Common myeloid progenitor, CD34-positive (primary cell): ENCODE data around the gene F13A1.

ENCODE experiments used
- CTCF ChIA-PET: fragments of 350-600 bp; sonication (Branson Sonifier 250); formaldehyde crosslinking; loops from one replicate; lab custom pipeline; 2021; ENCODE audit warnings: antibody characterized with exemption; lab: Charles Lee
- POLR2A ChIA-PET: fragments of 350-600 bp; sonication (Branson Sonifier 250); formaldehyde crosslinking; loops from one replicate; lab custom pipeline; 2021; ENCODE audit warnings: antibody characterized with exemption; lab: Charles Lee
- DNase-seq, 3 donors: peaks; one replicate each; pipeline versions ENCODE4 v3.0.0 to v3.0.0-alpha.2; 2013
- H3K27ac ChIP-seq, 2 experiments: 1 replicate in 1 of 2; 2 replicates in 1 of 2; pipeline ENCODE4 v1.7.0; 2013; ENCODE audit warnings: inconsistent platforms in 2 of 2, low read length in 2 of 2, mild to moderate bottlenecking in 2 of 2, low read depth in 1 of 2, moderate library complexity in 1 of 2; ENCODE audit not compliant: severe bottlenecking in 2 of 2, insufficient read depth in 1 of 2, poor library complexity in 1 of 2
- H3K27me3 ChIP-seq, 5 experiments: replicated peaks in 2 of 5; 1 replicate in 3 of 5; 2 replicates in 2 of 5; pipeline versions ENCODE4 v1.6.1 to v1.7.0; 2013; ENCODE audit warnings: low read length in 4 of 5, mild to moderate bottlenecking in 2 of 5, moderate library complexity in 2 of 5, inconsistent platforms in 1 of 5; ENCODE audit not compliant: insufficient read depth in 5 of 5, control insufficient read depth in 4 of 5
- H3K36me3 ChIP-seq, 4 experiments: 1 replicate in 2 of 4; 2 replicates in 2 of 4; pipeline versions ENCODE4 v1.6.1 to v1.7.0; 2013; ENCODE audit warnings: low read length in 3 of 4, control low read depth in 1 of 4, mild to moderate bottlenecking in 1 of 4; ENCODE audit not compliant: control insufficient read depth in 4 of 4, insufficient read depth in 4 of 4
- H3K4me1 ChIP-seq, 4 experiments: 1 replicate in 3 of 4; 2 replicates in 1 of 4; pipeline versions ENCODE4 v1.6.1 to v1.7.1; 2013; ENCODE audit warnings: low read length in 3 of 4, mild to moderate bottlenecking in 3 of 4, control low read depth in 1 of 4, inconsistent platforms in 1 of 4, moderate library complexity in 1 of 4; ENCODE audit not compliant: control insufficient read depth in 4 of 4, insufficient read depth in 4 of 4; ENCODE audit errors: control extremely low read depth in 1 of 4
- H3K4me3 ChIP-seq, 7 experiments: 1 replicate in 4 of 7; 2 replicates in 3 of 7; pipeline versions ENCODE4 v1.5.1 to v1.7.0; 2013; ENCODE audit warnings: mild to moderate bottlenecking in 7 of 7, low read length in 6 of 7, moderate library complexity in 6 of 7, inconsistent platforms in 2 of 7, low read depth in 2 of 7, control low read depth in 1 of 7; ENCODE audit not compliant: insufficient read depth in 4 of 7, control insufficient read depth in 1 of 7; ENCODE audit errors: extremely low read depth in 1 of 7
- H3K9me3 ChIP-seq, 5 experiments: 1 replicate in 4 of 5; 2 replicates in 1 of 5; pipeline versions ENCODE4 v1.6.1 to v1.7.1; 2013; ENCODE audit warnings: low read length in 4 of 5, mild to moderate bottlenecking in 2 of 5, inconsistent platforms in 1 of 5, low read depth in 1 of 5, moderate library complexity in 1 of 5; ENCODE audit not compliant: control insufficient read depth in 4 of 5, insufficient read depth in 2 of 5; ENCODE audit errors: control extremely low read depth in 1 of 5
- WGBS: methylation state at CpG from one replicate; pipeline ENCODE4 v1.1.5; 2013; ENCODE audit not compliant: insufficient coverage; 5-methylcytosine and 5-hydroxymethylcytosine counted together

Gene F13A1

DNA sequence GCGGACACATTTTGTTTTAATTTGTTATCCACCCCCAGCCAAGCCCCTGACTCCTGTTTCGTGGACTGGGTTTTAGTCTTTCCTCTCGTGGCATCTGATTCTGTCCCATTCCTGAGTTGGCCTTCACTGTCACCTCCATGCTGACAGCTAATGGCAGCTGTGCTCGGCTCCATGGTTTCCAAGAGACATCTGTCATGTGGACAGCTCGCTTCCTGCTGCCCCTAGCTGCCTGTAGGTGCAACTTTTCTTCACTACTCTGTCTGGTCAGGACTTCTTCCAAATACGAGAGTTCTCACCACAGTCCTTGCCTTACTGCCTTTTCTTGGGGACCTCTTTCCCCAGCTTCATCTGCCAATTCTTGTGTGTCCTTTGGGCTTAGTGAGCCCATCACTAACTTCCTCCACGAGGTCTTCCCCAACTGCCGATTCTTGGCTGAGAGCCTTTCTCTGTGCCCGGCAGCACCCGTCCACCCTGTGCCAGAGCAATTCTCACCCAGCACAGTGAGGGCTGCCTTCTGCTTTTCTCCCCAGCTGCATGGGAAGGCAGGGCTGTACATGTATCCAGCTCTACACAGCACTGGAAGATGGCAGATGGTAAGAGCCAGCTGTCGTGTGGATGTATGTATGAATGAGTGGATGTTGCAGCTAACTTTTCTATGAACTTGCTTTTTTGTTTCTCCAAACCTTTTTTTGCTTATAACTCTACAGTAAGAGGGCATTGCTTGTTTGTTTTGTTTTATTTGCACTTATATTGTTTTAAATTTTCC, 140.4 kb downstream of the F13A1 start:
- H3K27me3 ChIP-seq = peaks cover 0 to 32% (median 8%) of the 10 kb centered on the region in 5 experiments
- DNase-seq = no peak
- ChIA-PET CTCF (no interaction called here), POLR2A (interaction anchor here (0.6 kb wide), 1 partner anchor 1329 kb away, joined by 3 read pairs; no protein-coding TSS in a partner anchor)
- no peaks in the 10 kb centered on the region for H3K9me3 ChIP-seq
- no peak overlapping the region for H3K4me3 ChIP-seq
- H3K4me1 ChIP-seq = no peaks in the 10 kb centered on the region
- WGBS = 83% methylated on average over 10 of the region's 11 CpGs
- no peak overlapping the region for H3K27ac ChIP-seq
- no peaks in the 10 kb centered on the region for H3K36me3 ChIP-seq

DNA sequence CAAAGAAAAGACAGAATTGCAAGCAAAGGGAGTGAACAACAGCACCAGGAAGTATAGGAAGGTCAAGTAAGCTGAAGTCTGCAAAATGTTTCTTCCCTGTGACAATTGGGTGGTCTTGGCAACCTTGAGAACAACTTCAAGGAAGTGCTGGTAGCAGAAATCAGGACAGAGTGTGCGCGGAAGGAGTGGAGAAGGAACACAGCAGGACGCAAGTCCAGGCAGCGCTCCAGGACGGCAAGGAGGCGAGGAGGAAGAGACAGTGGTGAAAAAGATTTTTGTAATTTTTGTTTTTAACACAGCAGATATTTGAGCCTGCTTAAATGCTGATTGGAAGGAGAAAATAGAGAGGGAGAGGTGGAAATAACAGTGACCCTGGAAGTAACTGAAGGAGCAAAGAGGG, 141.7 kb downstream of the F13A1 start:
- WGBS = 92% methylated on average over 6 of the region's 6 CpGs
- Histone ChIP-seq H3K4me3 (no peak overlapping the region), H3K27ac (no peak overlapping the region), H3K27me3 (peaks cover 0 to 32% (median 8%) of the 10 kb centered on the region in 5 experiments), H3K9me3 (no peaks in the 10 kb centered on the region), H3K4me1 (no peaks in the 10 kb centered on the region), H3K36me3 (no peaks in the 10 kb centered on the region)
- ChIA-PET POLR2A (no interaction called here), CTCF (no interaction called here)
- no peak for DNase-seq

DNA sequence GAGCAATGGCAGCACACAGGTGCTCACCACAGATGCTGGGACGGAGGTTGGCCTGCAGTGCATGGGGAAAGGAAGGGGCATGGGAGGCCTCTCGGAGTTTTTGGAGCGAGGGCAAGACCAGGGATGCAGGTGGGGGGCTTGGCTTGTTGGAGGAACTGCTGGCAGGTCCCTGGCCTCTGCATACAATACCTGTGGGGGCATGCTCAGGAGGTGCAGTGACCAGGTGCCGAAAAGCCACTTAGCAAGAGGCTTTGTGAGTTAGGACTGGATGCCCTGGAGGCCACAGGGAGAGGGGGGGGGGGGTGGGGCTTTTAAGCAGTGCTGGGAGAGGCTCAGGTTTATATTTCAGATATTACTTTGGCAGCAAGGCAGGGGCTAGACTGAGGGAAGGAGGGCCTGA, 142.7 kb downstream of the F13A1 start:
- H3K27ac ChIP-seq = no peak overlapping the region
- 100% methylated on average over 2 of the region's 4 CpGs for WGBS
- H3K27me3 ChIP-seq = peaks cover 0 to 32% (median 8%) of the 10 kb centered on the region in 5 experiments
- H3K36me3 ChIP-seq = no peaks in the 10 kb centered on the region
- DNase-seq = no peak
- no peaks in the 10 kb centered on the region for H3K9me3 ChIP-seq
- H3K4me1 ChIP-seq = no peaks in the 10 kb centered on the region
- CTCF ChIA-PET = no interaction called here
- POLR2A ChIA-PET = no interaction called here
- no peak overlapping the region for H3K4me3 ChIP-seq

DNA sequence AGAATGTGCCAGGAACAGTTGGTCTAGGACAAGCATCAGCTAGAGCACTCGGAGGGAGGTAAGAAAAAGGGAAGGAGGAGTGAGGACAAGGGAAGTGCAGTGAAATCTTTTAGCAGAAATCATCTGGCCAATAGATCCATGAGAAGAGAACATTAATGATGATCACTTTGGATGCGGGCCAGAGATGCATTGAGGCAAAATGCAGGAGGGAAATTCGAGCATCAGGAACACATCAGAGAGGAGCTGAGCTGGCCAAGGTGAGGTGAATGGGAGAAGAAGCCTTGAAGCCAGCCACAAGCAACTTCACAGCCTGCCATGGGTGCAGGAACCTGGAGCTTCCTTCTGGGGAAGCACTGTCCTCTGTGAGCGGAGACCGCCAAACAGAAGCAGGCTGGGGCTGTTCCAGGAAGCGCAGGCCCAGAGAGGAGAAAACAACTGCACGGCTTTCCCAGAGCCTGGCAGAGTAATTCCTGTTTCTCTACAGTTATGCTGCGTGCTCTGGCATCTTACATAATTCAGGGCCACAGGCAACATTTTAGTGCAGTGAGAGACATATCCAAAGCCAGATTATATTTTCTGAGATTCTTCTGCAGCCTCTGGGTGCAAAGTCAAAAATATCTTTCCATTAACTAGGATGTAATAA, 143.8 kb downstream of the F13A1 start:
- POLR2A ChIA-PET = no interaction called here
- Histone ChIP-seq H3K4me1 (no peaks in the 10 kb centered on the region), H3K4me3 (no peak overlapping the region), H3K36me3 (no peaks in the 10 kb centered on the region), H3K27ac (no peak overlapping the region), H3K27me3 (peaks cover 0 to 27% (median 7%) of the 10 kb centered on the region in 5 experiments), H3K9me3 (no peaks in the 10 kb centered on the region)
- no peak for DNase-seq
- CTCF ChIA-PET = no interaction called here
- 88% methylated on average over 8 of the region's 8 CpGs for WGBS

DNA sequence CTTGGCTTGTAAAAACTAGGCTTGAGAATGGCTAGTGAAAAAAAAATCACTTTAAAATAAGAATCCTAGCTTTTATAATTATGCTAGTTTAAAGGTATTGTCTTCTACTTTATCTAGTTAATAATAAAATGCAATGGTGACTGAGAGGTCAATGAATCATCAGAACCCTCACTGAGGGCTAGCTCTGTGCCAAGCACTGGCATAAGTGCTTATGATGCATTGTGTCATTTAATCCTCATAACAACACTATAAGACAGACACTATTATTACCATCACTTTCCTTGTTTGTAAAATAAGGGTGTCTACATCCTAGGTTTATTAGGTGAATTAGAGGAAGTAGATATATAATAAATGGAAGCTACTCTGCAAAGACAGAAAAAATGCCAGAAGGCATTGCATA, 144.3 kb downstream of the F13A1 start:
- no peak for DNase-seq
- Histone ChIP-seq H3K4me3 (no peak overlapping the region), H3K27ac (no peak overlapping the region), H3K27me3 (peaks cover 0 to 24% (median 6%) of the 10 kb centered on the region in 5 experiments), H3K4me1 (no peaks in the 10 kb centered on the region), H3K36me3 (no peaks in the 10 kb centered on the region), H3K9me3 (no peaks in the 10 kb centered on the region)
- CTCF ChIA-PET = no interaction called here
- POLR2A ChIA-PET = no interaction called here

DNA sequence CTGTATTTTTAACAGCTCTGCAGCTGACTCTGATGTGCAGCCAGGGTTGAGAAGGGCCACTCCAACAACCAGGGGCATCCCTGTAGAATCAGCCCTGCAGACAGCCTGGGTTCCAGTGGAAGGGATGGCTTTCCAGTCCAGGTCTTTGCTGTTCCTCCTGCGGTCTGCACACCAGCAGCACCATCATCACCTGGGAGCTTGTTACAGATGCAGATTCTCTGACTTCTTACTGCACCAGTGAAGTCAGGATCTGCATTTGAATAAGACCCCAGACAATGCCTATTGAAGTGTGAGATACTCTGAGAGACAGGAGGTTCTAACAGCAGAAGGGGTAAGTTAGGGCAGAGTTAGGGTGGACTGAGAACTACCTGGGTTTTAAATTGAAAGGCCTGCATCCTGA, 151.3 kb downstream of the F13A1 start:
- POLR2A ChIA-PET = no interaction called here
- Histone ChIP-seq H3K4me1 (no peaks in the 10 kb centered on the region), H3K36me3 (no peaks in the 10 kb centered on the region), H3K4me3 (no peak overlapping the region), H3K27me3 (peaks cover 0 to 2% (median 0%) of the 10 kb centered on the region in 5 experiments), H3K9me3 (no peaks in the 10 kb centered on the region), H3K27ac (no peak overlapping the region)
- no peak for DNase-seq
- CTCF ChIA-PET = no interaction called here
- WGBS = 67% methylated on average over 1 of the region's 1 CpG

DNA sequence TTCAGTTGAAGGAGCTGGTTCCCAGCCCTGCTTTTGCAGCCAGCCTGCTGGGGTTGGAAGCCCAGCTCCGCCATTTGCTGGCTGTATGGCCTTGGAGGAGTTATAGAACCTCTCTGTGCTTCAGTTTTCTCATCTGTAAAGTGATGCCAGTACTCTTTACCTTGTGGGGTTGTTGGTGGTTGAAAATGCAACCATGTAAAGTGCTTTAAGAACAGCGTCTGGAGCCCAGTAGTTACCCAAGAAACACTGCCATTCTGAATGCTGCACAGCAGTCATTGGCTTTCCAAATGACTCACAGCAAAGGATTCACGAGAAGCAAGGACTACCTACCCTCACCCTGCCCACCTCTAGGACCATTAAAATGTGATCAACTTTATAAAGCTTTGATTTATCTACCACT, 154.4 kb downstream of the F13A1 start:
- no peaks in the 10 kb centered on the region for H3K4me1 ChIP-seq
- H3K36me3 ChIP-seq = no peaks in the 10 kb centered on the region
- WGBS = 100% methylated on average over 2 of the region's 3 CpGs
- no peak for DNase-seq
- no peak overlapping the region for H3K4me3 ChIP-seq
- peaks cover 0 to 2% (median 0%) of the 10 kb centered on the region in 5 experiments for H3K27me3 ChIP-seq
- CTCF ChIA-PET = interaction anchor here (0.9 kb wide), 1 partner anchor 55 kb away, joined by 3 read pairs; no protein-coding TSS in a partner anchor
- H3K9me3 ChIP-seq = no peaks in the 10 kb centered on the region
- no peak overlapping the region for H3K27ac ChIP-seq
- POLR2A ChIA-PET = no interaction called here
